SW480 (cell line): Measurements from ENCODE around the gene EVI5L.

Experiments used
- DNase-seq: peaks from one replicate; pipeline ENCODE4 v3.0.0-alpha.2; 2016; ENCODE audit warnings: low spot score

EVI5L gene

GRCh38 chr19:7860714-7861618 is 30.9 kb downstream of the EVI5L start:
- no peak for DNase-seq

- no peak for DNase-seq
Observed at GRCh38 chr19:7861619-7862412, 31.8 kb downstream of the EVI5L start.

DNA sequence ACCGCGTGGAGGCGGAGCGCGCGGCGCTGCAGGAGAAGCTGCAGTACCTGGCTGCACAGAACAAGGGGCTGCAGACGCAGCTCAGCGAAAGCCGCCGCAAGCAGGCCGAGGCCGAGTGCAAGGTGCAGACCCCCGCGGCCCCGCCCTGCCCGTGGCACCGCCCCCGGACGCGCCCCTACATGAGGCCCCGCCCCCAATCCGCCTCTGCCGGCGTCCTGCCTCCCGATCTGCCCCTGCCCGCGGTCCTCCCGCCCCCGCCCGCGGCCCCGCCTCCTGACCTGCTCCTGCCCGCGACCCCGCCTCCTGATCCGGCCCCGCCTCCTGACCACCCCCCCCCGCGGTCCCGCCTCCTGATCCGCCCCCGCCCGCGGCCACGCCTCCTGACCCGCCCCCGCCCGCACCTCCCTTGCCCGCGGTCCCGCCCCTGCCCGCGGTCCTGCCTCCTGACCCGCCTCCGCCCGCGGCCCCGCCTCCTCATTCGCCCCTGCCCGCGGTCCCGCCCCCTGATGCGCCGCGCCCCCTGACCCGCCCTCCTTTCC is 32.5 kb downstream of the EVI5L start:
- DNase-seq, result no peak

GRCh38 chr19:7863157-7863970 is 33.3 kb downstream of the EVI5L start:
- DNase-seq, result no peak

DNA sequence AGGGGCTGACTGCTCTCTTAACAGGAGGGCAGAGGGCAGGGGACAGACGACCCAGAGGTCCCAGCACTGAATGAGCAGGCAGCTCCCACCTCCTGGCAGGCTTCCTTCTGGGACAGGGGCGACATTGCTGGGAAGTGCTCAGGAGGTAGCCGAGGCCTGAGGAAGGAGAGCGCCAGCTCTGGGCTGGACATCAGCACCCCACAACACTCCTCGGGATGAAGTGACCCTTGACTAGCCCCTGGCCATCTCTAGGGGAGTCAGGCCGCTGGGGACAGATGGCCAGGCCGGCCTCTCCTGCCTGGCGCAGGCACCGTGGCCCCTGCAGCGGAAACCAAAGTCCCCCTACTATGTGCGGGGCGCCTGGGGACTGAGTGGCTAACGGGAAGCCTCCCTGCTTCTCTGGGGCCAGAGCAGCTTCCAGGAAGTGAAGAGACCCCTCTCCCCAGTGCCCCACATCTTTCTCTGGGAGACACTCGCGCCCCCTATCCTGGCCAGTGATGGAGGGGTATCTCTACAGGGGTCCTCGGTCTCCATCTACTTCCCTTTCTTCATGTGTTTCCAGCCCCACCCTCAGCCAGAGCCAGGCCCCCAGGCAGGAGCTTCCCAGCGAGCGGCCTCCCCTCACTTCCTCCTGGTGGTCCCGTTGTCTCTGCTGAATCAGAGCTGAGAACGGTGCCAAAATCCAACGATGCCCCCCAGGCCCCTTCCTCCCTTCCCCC is 34.1 kb downstream of the EVI5L start:
- DNase-seq, result no peak

DNA sequence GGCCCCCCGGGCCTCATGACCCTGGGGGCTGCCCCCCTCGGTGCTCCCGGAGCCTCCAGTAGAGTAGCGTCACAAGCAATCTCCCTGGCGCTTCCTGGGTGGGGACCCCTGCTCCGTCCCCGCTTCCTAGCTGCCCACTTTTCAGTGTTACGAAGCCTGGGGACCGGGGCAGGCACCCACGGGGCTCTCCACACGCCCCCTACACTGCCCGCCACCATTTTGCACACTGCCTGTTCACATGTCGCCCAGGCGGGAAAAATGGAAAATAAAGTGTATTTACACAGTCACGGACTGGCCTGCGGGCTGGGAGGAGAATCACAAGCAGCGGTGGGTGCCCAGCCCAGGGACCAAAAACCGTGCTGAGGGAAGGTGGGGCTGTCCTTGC is 34.7 kb downstream of the EVI5L start:
- no peak for DNase-seq

DNA sequence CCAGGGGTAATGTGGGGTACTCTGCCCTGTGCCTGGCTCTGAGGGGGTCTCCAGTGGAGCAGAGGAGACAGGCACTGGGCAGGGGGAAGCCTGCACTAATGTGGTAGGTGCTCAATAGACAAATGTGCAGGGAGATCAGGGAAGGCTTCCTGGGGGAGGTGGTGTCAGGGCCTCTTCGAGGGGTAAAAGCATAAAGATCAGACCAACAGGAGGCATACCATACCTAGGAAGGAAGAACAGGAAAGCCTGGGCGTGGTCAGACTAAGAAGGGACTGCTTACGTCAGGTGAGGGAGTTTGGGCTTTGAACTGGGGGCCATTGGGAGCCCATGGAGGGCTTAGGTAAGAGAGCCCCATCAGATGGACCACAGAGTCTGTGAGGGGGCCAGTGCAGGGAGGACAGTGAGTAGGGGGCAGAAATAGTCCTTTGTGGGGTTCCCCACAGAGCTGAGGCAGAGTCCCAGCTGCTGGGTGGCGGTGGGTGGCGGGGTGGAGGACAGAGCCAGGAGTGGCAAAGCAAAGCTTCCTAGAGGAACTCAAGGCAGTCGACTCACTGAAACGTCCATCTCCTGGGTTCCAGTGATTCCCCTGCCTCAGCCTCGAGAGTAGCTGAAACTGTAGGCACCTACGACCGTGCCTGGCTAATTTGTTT is 35.4 kb downstream of the EVI5L start:
- no peak for DNase-seq

DNA sequence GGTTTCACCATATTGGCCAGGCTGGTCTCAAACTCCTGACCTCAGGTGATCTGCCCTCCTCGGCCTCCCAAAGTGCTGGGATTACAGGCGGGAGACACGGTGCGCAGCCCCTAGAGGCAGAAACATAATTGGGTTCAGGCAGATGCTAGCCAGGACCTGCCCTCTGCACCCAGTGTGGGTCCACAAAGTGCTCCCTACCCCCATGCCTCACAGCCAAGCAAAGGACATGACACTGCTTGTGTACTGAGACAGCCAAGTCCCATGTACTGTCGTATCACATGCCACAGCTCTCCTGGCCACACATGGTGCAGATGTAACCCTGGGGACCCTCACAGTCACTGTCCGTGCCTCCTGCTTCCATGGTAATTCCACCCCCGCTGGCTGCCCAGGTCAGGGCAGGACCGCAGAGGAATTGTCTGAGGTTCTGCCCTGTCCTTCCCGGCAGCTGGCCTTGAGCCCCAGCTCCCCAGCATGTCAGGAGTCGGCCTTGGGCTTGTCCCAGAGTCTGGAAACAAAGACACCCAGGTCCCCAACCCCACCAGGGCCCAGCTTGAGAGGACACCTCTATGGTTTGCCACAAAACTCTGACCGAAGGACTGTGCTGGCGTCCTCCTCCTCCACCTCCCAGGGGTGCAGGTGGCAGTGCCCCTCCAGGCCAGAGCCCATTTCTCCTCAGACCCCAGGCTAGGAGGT is 36.5 kb downstream of the EVI5L start:
- DNase-seq, result no peak

GRCh38 chr19:7867092-7867844 is 37.2 kb downstream of the EVI5L start:
- DNase-seq, result no peak

DNA sequence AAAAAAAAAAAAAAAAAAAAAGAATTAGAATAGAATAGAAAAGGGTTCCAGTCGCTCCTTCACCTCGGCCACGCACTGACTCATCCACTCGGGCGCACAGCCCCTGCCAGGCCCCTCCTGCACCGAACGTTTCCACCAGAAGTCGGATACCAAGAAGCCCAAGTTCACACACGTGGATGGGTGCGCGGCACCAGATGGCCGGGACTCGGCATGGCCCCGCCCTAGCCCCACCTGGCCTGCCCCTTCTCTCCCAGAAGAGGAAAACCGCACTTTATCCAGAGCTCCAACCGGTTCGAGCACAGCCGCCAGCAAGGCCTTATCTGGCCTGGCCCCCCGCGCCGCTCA is 38.3 kb downstream of the EVI5L start:
- peak; percentile 69 for DNase-seq

DNA sequence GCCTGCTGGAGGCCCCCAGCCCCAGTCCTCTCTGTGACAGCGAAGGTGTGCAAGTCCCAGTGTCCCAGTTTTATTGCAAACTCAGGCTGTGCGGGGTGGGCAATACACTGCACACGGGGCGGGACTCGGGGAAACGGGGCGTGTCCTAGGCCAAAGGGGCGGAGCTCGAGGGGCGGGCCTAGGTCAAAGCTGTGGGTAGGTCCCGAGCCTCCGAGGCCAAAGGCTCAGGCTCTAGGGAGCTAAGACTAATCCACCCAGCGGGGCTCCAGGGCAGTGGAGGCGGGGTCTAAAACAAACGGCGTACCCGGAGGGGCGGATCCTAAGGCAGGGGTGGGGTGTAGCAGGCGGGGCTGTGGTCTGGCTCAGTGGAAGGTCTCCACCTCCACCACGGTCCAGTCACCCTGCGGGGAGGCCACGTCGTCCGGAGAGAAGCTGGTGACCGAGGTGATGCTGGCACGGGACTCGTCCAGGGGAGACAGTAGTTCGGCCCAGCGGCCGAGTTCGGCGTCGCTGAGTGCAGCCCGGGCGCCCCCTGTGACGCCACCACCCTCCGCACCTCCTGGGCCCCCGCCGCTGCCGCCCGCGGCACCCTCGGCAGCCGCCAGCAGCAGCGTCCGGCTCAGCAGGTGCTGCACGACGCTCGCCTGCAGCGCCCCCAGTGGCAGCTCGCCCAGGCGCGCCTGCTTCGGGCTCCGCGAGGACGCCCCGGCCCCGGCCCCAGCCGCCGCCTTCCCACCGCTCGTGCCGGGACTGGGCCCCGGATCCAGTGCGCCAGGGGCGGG is 38.8 kb downstream of the EVI5L start:
- DNase-seq, result peak; percentile 93

DNA sequence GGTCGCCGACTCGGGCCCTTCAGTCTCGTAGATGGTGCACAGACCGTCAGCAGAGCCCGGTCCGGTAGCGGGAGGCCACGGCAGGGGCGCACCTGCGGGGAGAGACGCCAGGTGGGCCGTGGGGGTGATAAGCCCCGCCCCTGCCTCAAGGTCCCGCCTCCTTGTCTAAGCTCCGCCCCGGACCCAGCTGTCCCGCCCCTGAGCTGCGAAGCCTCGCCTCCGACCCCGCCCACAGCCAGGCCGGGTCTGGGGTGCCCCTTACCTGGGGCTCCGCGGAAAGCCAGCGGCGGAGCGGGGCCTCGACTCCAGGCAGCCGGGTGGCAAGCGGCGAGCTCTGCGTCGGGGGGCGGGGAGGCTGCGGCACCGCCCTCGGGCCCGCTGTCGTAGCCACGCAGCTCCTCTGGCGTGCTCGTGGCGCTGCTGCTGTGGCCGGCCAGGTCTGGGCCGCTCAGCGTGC is 39.5 kb downstream of the EVI5L start:
- peak; percentile 53 for DNase-seq

DNA sequence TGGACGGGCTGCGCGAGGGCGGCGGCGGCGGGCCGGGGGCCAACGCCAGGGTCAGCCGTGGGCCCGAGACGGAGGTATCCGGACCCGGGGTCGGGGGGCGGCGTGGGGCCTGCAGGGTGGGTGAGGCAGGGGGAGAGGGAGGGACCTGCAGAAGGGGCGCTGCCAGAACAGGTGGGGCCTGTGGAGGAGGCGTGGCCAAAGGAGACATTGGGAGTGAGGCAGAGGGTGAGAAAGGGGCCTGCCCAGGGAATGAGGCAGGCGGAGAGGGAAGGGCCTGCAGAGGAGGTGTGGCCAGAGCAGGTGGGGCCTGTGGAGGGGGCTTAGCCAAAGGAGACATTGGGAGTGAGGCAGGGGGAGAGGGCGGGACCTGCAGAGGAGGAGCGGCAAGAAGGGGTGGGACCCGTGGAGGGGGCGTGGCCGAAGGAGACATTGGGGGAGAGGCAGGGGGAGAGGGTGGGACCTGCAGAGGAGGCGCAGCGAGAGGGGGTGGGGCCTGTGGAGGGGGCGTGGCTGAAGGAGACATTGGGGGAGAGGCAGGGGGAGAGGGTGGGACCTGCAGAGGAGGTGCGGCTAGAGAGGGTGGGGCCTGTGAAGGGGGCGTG is 40.0 kb downstream of the EVI5L start:
- peak; percentile 82 for DNase-seq

DNA sequence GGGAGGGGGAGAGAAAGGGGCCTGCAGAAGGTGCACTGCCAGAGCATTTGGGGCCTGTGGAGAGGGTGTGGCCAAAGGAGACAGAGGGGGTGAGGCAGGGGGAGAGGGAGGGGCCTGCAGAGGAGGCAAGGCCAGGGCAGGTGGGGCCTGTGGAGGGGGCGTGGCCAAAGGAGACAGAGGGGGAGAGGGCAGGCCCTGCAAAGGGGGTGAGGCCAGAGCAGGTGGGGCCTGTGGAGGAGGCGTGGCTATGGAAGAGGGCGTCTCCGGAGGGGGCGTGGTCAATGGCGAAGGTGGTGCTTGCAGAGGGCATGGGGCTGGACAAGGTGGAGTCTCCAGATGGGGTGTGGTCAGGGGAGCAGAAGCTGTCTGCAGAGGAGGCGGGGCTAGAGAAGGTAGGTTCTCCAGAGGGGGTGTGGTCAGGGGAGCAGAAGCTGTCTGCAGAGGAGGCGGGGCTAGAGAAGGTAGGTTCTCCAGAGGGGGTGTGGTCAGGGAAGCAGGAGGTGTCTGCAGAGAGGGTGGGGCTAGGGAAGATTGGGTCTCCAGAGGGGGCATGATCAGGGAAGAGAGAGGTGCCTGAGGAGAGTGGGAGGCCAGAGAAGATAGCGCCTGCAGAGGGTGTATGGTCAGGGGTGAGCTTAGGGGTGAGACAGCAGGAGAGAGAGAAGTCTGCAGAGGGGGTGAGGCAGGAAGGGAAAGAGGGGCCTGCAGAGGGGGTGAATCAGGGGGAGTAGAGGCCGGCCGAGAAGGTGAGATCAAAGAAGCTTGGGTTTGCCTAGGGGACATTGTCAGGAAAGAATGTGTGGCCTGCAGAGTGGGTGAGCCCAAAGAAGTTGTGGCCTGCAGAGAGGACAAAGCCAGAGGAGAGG is 40.8 kb downstream of the EVI5L start:
- peak; percentile 95 for DNase-seq

GRCh38 chr19:7871437-7872305 is 41.7 kb downstream of the EVI5L start:
- DNase-seq, result peak; percentile 95
